GM19238 (cell line): ENCODE data around the gene ERCC1.

Experiments used
- DNase-seq: peaks from one replicate; pipeline ENCODE4 v3.0.0; 2011; ENCODE audit warnings: low spot score; ENCODE audit not compliant: insufficient read length

The ERCC1 gene

GRCh38 chr19:45368127-45368526 is 55.6 kb downstream of the ERCC1 start:
- DNase-seq: no peak

- no peak for DNase-seq
Observed at GRCh38 chr19:45364696-45365095, 59.0 kb downstream of the ERCC1 start.

- DNase-seq: no peak
Observed at GRCh38 chr19:45363861-45364459, 59.8 kb downstream of the ERCC1 start.

- no peak for DNase-seq
Observed at GRCh38 chr19:45362291-45362690, 61.4 kb downstream of the ERCC1 start.

DNA sequence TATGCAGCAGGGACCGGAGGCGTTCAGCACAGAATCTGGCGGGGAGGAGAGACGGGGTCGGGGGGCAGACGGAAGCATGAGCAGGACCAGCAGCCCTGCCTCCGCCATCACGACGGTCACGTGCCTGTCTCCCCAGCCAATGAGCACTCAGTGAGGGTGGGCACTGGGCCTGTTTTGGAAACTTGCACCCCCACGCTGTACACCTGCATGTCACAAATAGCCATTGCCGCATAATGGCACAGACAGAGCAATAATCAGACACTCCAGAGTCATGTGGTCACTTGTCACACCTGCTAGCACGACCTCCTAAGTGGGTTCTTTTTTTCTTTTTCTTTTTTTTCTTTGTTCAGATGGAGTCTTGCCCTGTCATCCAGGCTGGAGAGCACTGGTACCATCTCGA is 62.1 kb downstream of the ERCC1 start:
- no peak for DNase-seq

DNA sequence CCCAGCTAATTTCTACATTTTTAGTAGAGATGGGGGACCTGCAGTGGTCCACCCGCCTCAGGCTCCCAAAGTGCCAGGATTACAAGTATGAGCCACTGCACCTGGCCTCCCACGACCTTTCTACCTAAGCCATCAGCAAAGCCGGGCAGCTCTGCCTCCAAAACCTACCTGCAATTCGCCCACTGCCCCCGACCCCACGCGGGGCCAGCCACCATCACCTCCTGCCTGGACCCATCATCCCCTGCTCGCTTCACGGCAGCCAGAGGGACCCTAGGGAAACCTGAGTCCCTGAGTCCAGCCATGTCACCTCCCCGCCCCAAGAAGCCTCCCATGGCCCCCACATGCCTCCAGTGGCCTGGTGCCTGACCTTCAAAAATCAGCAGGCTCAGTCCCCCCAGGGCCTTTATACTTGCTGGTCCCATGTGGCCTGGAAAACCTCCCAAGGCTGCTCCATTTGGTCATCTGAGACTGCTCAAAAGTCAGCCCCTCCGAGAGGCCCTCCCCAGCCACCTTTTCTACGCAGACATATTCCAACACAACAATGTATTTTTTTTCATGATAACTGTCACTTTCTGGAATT is 65.4 kb downstream of the ERCC1 start:
- DNase-seq: no peak

DNA sequence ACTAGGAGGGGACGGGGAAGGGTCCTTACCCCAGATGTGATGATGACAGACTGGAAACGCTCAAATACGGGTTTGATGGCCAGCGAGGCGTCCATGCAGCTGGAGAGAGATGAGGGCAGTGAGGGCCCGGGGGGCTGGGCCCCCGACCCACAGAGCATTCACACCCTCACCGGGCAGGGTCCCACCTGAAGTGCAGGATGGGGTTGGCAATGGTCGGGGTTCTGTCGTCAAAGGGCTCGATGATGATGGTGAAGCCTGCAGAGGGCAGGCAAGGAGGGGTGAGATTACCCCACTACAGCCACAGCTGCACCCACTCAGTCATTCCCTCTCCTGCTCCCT is 66.3 kb downstream of the ERCC1 start:
- no peak for DNase-seq
